Measurements from ENCODE around the gene PGM5.
A peak's percentile ranks its signal among the peaks of the same experiment; 100 is the strongest.

Gene PGM5

GRCh38 chr9:68480807-68481206 lies 124.4 kb downstream of the PGM5 start:
- Histone ChIP-seq H3K4me3 (ENCODE audit: low read depth, low read length) (no peak overlapping the region), H3K27ac (ENCODE audit: extremely low read depth, low read depth, low read length) (no peak overlapping the region), H3K4me1 (ENCODE audit: control insufficient read depth, insufficient read depth, low read length) (no peaks in the 10 kb centered on the region), H3K36me3 (ENCODE audit: control insufficient read depth in 2 of 2, insufficient read depth in 1 of 2, low read length in 2 of 2) (no peaks in the 10 kb centered on the region), H3K9me3 (ENCODE audit: control insufficient read depth, insufficient read depth, low read depth, low read length) (no peaks in the 10 kb centered on the region)
- TF ChIP-seq ZNF623 (tag by site-specific recombination; IDR thresholded peaks at IDR 0.05) (no peak), ZNF112 (tag by site-specific recombination; IDR thresholded peaks at IDR 0.05) (no peak), ZNF510 (tag by site-specific recombination; IDR thresholded peaks at IDR 0.05; ENCODE audit: insufficient replicate concordance) (no peak), ZNF114 (tag by site-specific recombination; IDR thresholded peaks at IDR 0.05) (no peak), HOXD13 (CRISPR knock-in tag; IDR thresholded peaks at IDR 0.05; ENCODE audit: borderline replicate concordance) (no peak), ZNF292 (tag by site-specific recombination; IDR thresholded peaks at IDR 0.05; ENCODE audit: borderline replicate concordance, low read depth) (no peak), ZNF174 (tag by site-specific recombination; IDR thresholded peaks at IDR 0.05) (no peak), OVOL3 (tag by site-specific recombination; IDR thresholded peaks at IDR 0.05) (no peak)
- TF ChIP-seq, protein P1, sequence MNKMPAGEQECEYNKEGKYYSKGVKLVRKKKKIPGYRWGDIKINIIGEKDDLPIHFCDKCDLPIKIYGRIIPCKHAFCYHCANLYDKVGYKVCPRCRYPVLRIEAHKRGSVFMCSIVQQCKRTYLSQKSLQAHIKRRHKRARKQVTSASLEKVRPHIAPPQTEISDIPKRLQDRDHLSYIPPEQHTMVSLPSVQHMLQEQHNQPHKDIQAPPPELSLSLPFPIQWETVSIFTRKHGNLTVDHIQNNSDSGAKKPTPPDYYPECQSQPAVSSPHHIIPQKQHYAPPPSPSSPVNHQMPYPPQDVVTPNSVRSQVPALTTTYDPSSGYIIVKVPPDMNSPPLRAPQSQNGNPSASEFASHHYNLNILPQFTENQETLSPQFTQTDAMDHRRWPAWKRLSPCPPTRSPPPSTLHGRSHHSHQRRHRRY (tag by site-specific recombination; IDR thresholded peaks at IDR 0.05) = no peak
- TF ChIP-seq, protein P2, sequence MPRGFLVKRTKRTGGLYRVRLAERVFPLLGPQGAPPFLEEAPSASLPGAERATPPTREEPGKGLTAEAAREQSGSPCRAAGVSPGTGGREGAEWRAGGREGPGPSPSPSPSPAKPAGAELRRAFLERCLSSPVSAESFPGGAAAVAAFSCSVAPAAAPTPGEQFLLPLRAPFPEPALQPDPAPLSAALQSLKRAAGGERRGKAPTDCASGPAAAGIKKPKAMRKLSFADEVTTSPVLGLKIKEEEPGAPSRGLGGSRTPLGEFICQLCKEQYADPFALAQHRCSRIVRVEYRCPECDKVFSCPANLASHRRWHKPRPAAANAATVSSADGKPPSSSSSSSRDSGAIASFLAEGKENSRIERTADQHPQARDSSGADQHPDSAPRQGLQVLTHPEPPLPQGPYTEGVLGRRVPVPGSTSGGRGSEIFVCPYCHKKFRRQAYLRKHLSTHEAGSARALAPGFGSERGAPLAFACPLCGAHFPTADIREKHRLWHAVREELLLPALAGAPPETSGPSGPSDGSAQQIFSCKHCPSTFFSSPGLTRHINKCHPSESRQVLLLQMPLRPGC (tag by site-specific recombination; IDR thresholded peaks at IDR 0.05) = no peak
- ChIA-PET POLR2A (no interaction called here), CTCF (interaction anchor here (0.9 to 2.5 kb wide), 2 partner anchors 27 to 64 kb away, joined by 4 to 6 read pairs; no protein-coding TSS in a partner anchor)

GRCh38 chr9:68482548-68482947 lies 126.1 kb downstream of the PGM5 start:
- no peaks in the 10 kb centered on the region for H3K9me3 ChIP-seq (ENCODE audit: control insufficient read depth, insufficient read depth, low read depth, low read length)
- no peak overlapping the region for H3K27ac ChIP-seq (ENCODE audit: extremely low read depth, low read depth, low read length)
- ChIA-PET CTCF (interaction anchor here (0.6 kb wide), 1 partner anchor 78 kb away, joined by 4 read pairs; no protein-coding TSS in a partner anchor), POLR2A (no interaction called here)
- TF ChIP-seq ZNF350 (tag by site-specific recombination; IDR thresholded peaks at IDR 0.05) (peak; percentile 51; the same call in 1 of the 2 replicates), ZNF37A (tag by site-specific recombination; IDR thresholded peaks at IDR 0.05) (peak; percentile 45; the same call in 1 of the 2 replicates), ZNF660 (tag by site-specific recombination; IDR thresholded peaks at IDR 0.05) (no peak), ZNF239 (tag by site-specific recombination; IDR thresholded peaks at IDR 0.05) (no peak)
- H3K4me3 ChIP-seq (ENCODE audit: low read depth, low read length) = no peak overlapping the region
- no peaks in the 10 kb centered on the region for H3K36me3 ChIP-seq (ENCODE audit: control insufficient read depth in 2 of 2, insufficient read depth in 1 of 2, low read length in 2 of 2)
- H3K4me1 ChIP-seq (ENCODE audit: control insufficient read depth, insufficient read depth, low read length) = no peaks in the 10 kb centered on the region

- Histone ChIP-seq H3K27ac (ENCODE audit: extremely low read depth, low read depth, low read length) (no peak overlapping the region), H3K9me3 (ENCODE audit: control insufficient read depth, insufficient read depth, low read depth, low read length) (no peaks in the 10 kb centered on the region), H3K36me3 (ENCODE audit: control insufficient read depth in 2 of 2, insufficient read depth in 1 of 2, low read length in 2 of 2) (no peaks in the 10 kb centered on the region), H3K4me1 (ENCODE audit: control insufficient read depth, insufficient read depth, low read length) (no peaks in the 10 kb centered on the region), H3K4me3 (ENCODE audit: low read depth, low read length) (no peak overlapping the region)
- ChIA-PET CTCF (no interaction called here), POLR2A (interaction anchor here (0.5 kb wide), 1 partner anchor 357 kb away, joined by 3 read pairs; no protein-coding TSS in a partner anchor)
- TF ChIP-seq, protein P3, sequence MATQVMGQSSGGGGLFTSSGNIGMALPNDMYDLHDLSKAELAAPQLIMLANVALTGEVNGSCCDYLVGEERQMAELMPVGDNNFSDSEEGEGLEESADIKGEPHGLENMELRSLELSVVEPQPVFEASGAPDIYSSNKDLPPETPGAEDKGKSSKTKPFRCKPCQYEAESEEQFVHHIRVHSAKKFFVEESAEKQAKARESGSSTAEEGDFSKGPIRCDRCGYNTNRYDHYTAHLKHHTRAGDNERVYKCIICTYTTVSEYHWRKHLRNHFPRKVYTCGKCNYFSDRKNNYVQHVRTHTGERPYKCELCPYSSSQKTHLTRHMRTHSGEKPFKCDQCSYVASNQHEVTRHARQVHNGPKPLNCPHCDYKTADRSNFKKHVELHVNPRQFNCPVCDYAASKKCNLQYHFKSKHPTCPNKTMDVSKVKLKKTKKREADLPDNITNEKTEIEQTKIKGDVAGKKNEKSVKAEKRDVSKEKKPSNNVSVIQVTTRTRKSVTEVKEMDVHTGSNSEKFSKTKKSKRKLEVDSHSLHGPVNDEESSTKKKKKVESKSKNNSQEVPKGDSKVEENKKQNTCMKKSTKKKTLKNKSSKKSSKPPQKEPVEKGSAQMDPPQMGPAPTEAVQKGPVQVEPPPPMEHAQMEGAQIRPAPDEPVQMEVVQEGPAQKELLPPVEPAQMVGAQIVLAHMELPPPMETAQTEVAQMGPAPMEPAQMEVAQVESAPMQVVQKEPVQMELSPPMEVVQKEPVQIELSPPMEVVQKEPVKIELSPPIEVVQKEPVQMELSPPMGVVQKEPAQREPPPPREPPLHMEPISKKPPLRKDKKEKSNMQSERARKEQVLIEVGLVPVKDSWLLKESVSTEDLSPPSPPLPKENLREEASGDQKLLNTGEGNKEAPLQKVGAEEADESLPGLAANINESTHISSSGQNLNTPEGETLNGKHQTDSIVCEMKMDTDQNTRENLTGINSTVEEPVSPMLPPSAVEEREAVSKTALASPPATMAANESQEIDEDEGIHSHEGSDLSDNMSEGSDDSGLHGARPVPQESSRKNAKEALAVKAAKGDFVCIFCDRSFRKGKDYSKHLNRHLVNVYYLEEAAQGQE (tag by site-specific recombination; IDR thresholded peaks at IDR 0.05) = no peak
- TF ChIP-seq ZBTB48 (tag by site-specific recombination; IDR thresholded peaks at IDR 0.05) (no peak), ZNF140 (tag by site-specific recombination; IDR thresholded peaks at IDR 0.05) (no peak), ZNF621 (tag by site-specific recombination; IDR thresholded peaks at IDR 0.05) (no peak), GLI2 (tag by site-specific recombination; IDR thresholded peaks at IDR 0.05; ENCODE audit: borderline replicate concordance, low read depth) (no peak), TRIM28 (IDR thresholded peaks at IDR 0.05; ENCODE audit: borderline replicate concordance, low read length) (no peak), ZNF416 (tag by site-specific recombination; IDR thresholded peaks at IDR 0.05) (no peak), ZNF654 (tag by site-specific recombination; IDR thresholded peaks at IDR 0.05; ENCODE audit: low read depth) (no peak)
- TF ChIP-seq, protein P4, sequence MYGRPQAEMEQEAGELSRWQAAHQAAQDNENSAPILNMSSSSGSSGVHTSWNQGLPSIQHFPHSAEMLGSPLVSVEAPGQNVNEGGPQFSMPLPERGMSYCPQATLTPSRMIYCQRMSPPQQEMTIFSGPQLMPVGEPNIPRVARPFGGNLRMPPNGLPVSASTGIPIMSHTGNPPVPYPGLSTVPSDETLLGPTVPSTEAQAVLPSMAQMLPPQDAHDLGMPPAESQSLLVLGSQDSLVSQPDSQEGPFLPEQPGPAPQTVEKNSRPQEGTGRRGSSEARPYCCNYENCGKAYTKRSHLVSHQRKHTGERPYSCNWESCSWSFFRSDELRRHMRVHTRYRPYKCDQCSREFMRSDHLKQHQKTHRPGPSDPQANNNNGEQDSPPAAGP (tag by site-specific recombination; IDR thresholded peaks at IDR 0.05) = no peak
- TF ChIP-seq, protein P5, sequence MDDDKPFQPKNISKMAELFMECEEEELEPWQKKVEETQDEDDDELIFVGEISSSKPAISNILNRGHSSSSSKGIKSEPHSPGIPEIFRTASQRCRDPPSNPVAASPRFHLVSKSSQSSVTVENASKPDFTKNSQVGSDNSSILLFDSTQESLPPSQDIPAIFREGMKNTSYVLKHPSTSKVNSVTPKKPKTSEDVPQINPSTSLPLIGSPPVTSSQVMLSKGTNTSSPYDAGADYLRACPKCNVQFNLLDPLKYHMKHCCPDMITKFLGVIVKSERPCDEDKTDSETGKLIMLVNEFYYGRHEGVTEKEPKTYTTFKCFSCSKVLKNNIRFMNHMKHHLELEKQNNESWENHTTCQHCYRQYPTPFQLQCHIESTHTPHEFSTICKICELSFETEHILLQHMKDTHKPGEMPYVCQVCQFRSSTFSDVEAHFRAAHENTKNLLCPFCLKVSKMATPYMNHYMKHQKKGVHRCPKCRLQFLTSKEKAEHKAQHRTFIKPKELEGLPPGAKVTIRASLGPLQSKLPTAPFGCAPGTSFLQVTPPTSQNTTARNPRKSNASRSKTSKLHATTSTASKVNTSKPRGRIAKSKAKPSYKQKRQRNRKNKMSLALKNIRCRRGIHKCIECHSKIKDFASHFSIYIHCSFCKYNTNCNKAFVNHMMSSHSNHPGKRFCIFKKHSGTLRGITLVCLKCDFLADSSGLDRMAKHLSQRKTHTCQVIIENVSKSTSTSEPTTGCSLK (tag by site-specific recombination; IDR thresholded peaks at IDR 0.05) = no peak
Observed at GRCh38 chr9:68488126-68488525, 131.7 kb downstream of the PGM5 start.
